ENCODE results near the gene LOXL1. TPM values are rescaled to one million over a fixed set of nuclear protein-coding genes. Genes with fewer than 3 reads are reported as not detected.

LOXL1 gene
- polyA plus RNA-seq, 1 of the 3 experiments (the other 2 are of a cell fraction), result 50.3 TPM

GRCh38 chr15:73894133-73894814 lies 32.0 kb upstream of the LOXL1 start:
- POLR2A ChIA-PET, result no interaction called here

More at GRCh38 chr15:73894133-73894814, 32.0 kb upstream of the LOXL1 start:
- H3K9me3 ChIP-seq, result no peaks in the 10 kb centered on the region
- no peaks in the 10 kb centered on the region for H3K79me2 ChIP-seq (ENCODE audit: insufficient read depth)
- H4K20me1 ChIP-seq (ENCODE audit: insufficient read depth), result no peaks in the 10 kb centered on the region
- DNase-seq, result no peak
- no peak overlapping the region for H2AFZ ChIP-seq (ENCODE audit: low read depth)
- 63% methylated on average over 10 of the region's 12 CpGs for WGBS (ENCODE audit: low lambda C conversion rate)
- H3K9me2 ChIP-seq, result no peaks in the 10 kb centered on the region
- CTCF ChIA-PET, result interaction anchor here (0.8 to 7.0 kb wide), 12 partner anchors 15 to 285 kb away, joined by 3 to 93 read pairs (median 3); partner anchors contain the start of gene TBC1D21
- H3K9ac ChIP-seq, result no peak overlapping the region
- TF ChIP-seq, protein P1, sequence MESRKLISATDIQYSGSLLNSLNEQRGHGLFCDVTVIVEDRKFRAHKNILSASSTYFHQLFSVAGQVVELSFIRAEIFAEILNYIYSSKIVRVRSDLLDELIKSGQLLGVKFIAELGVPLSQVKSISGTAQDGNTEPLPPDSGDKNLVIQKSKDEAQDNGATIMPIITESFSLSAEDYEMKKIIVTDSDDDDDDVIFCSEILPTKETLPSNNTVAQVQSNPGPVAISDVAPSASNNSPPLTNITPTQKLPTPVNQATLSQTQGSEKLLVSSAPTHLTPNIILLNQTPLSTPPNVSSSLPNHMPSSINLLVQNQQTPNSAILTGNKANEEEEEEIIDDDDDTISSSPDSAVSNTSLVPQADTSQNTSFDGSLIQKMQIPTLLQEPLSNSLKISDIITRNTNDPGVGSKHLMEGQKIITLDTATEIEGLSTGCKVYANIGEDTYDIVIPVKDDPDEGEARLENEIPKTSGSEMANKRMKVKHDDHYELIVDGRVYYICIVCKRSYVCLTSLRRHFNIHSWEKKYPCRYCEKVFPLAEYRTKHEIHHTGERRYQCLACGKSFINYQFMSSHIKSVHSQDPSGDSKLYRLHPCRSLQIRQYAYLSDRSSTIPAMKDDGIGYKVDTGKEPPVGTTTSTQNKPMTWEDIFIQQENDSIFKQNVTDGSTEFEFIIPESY (IDR thresholded peaks at IDR 0.05; ENCODE audit: borderline replicate concordance, low read depth), result no peak
- TF ChIP-seq JUND (IDR thresholded peaks at IDR 0.05) (no peak), RFX5 (IDR thresholded peaks at IDR 0.05; ENCODE audit: low read length) (no peak), RAD21 (IDR thresholded peaks at IDR 0.05; ENCODE audit: low read length) (no peak), IRF3 (IDR thresholded peaks at IDR 0.05; ENCODE audit: low read depth, low read length) (no peak), REST (IDR thresholded peaks at IDR 0.05; ENCODE audit: low read depth, low read length) (no peak), NRF1 (IDR thresholded peaks at IDR 0.05; ENCODE audit: low read depth, low read length) (no peak), MEF2A (IDR thresholded peaks at IDR 0.05; ENCODE audit: borderline replicate concordance, low read depth) (no peak), TCF12 (IDR thresholded peaks at IDR 0.05) (no peak), FOXJ3 (CRISPR knock-in tag; IDR thresholded peaks at IDR 0.05) (no peak), EP300 (IDR thresholded peaks at IDR 0.05; ENCODE audit: borderline replicate concordance in 1 of 2, low read depth in 1 of 2, low read length in 1 of 2) (no peak), FOSL2 (IDR thresholded peaks at IDR 0.05; ENCODE audit: borderline replicate concordance, low read depth) (no peak), EZH2phosphoT487 (IDR thresholded peaks at IDR 0.05; ENCODE audit: borderline replicate concordance, low read depth) (no peak), MXI1 (IDR thresholded peaks at IDR 0.05; ENCODE audit: low read depth, low read length) (no peak)
- TF ChIP-seq, protein P2, sequence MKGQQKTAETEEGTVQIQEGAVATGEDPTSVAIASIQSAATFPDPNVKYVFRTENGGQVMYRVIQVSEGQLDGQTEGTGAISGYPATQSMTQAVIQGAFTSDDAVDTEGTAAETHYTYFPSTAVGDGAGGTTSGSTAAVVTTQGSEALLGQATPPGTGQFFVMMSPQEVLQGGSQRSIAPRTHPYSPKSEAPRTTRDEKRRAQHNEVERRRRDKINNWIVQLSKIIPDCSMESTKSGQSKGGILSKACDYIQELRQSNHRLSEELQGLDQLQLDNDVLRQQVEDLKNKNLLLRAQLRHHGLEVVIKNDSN (IDR thresholded peaks at IDR 0.05; ENCODE audit: borderline replicate concordance, low read depth), result no peak
- TF ChIP-seq, protein P3, sequence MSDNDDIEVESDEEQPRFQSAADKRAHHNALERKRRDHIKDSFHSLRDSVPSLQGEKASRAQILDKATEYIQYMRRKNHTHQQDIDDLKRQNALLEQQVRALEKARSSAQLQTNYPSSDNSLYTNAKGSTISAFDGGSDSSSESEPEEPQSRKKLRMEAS (IDR thresholded peaks at IDR 0.05; ENCODE audit: low read depth), result no peak
- H3K4me2 ChIP-seq, result no peak overlapping the region
- peaks cover 4% of the 10 kb centered on the region for H3F3A ChIP-seq (replicated peaks; ENCODE audit: insufficient read depth)
- 0 out of 2 replicates have a peak, but pooled peaks cover 3% of the 10 kb centered on the region for H3K27me3 ChIP-seq (ENCODE audit: insufficient read depth)
- no peaks in the 10 kb centered on the region for H3K36me3 ChIP-seq (replicated peaks in 1 of 2; ENCODE audit: control insufficient read depth in 1 of 2, insufficient read depth in 2 of 2, low read length in 1 of 2)
- no peak overlapping the region for H3K4me3 ChIP-seq (ENCODE audit: low read depth in 2 of 2, low read length in 1 of 2)
- no peak overlapping the region for H3K27ac ChIP-seq (ENCODE audit: low read depth in 2 of 2, low read length in 1 of 2)
- H3K4me1 ChIP-seq (ENCODE audit: control insufficient read depth in 1 of 2, insufficient read depth in 2 of 2, low read depth in 1 of 2, low read length in 1 of 2), result peaks cover 16 to 22% of the 10 kb centered on the region in 2 experiments; a peak in 3 of 4 replicates
